ENCODE data around the gene FBXL15. TPM values are rescaled to one million over a fixed set of nuclear protein-coding genes. Genes with fewer than 3 reads are reported as not detected.

Gene FBXL15
- total RNA-seq, 1 donor from 2014 or later: 27.7 TPM

DNA sequence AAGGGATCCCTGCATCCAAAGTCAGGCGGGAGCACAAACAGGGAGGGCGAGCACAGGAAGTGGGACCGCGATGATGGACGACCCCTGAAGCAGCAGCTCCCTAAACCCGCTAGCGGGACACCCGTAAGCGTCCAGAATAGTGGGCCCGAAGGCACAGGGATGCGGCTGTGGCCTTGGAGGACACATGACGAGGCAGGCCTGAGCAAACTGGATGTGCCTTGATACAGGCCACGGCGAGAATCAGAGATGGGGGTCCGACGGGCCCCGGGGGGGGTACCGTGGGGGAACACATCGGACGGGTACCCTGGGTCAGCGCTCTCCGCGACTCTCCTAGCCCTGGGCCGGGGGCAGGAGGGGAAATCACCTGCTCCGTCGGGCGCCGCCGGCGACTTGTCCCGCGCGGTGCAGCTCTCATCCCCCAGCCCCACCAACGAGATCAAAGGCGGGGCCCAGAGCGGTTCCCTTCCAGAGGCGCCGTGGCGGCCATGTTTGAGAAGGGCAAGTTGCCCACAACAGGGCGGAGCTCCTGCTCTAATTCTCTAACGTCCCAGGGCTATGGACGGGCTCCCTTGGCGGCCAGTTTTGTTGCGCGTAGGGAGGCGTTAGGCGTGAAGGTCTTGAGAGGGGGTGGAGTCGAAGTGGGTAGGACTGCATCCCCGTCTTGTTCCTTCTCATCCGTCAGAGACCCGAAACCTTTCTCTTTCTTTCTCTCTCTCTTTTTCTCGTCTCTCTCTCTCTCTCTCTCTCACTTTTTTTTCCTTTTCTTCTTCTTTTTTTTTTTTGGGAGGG is 11.7 kb downstream of the FBXL15 start, which contains the start of gene CUEDC2:
Gene CUEDC2 (minus strand): TSS at position 413 of the 789 bp plus-strand sequence. CDS start 7,386 bp downstream, outside the sequence.
- Histone ChIP-seq H3K27me3 (no peaks in the 10 kb centered on the region), H3K27ac (peak within 1 kb of the TSS; percentile 70), H3K4me3 (peak within 1 kb of the TSS; percentile 72 to 85), H3K9me3 (no peaks in the 10 kb centered on the region), H3K36me3 (no peaks in the 10 kb centered on the region), H3K4me1 (peaks cover 10% of the 10 kb centered on the region)
- peak; percentile 80 to 98 for TF ChIP-seq POLR2AphosphoS5 (IDR thresholded peaks at IDR 0.05; ENCODE audit: insufficient read depth in 1 of 2, low read depth in 1 of 2)
- TF ChIP-seq, protein P1, sequence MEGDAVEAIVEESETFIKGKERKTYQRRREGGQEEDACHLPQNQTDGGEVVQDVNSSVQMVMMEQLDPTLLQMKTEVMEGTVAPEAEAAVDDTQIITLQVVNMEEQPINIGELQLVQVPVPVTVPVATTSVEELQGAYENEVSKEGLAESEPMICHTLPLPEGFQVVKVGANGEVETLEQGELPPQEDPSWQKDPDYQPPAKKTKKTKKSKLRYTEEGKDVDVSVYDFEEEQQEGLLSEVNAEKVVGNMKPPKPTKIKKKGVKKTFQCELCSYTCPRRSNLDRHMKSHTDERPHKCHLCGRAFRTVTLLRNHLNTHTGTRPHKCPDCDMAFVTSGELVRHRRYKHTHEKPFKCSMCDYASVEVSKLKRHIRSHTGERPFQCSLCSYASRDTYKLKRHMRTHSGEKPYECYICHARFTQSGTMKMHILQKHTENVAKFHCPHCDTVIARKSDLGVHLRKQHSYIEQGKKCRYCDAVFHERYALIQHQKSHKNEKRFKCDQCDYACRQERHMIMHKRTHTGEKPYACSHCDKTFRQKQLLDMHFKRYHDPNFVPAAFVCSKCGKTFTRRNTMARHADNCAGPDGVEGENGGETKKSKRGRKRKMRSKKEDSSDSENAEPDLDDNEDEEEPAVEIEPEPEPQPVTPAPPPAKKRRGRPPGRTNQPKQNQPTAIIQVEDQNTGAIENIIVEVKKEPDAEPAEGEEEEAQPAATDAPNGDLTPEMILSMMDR (IDR thresholded peaks at IDR 0.05): no peak
- intact Hi-C loops (cut with DNase I): no loop called here
- peak in 1 of 2 donors; percentile 94 for DNase-seq (ENCODE audit: extremely low spot score in 2 of 2)

DNA sequence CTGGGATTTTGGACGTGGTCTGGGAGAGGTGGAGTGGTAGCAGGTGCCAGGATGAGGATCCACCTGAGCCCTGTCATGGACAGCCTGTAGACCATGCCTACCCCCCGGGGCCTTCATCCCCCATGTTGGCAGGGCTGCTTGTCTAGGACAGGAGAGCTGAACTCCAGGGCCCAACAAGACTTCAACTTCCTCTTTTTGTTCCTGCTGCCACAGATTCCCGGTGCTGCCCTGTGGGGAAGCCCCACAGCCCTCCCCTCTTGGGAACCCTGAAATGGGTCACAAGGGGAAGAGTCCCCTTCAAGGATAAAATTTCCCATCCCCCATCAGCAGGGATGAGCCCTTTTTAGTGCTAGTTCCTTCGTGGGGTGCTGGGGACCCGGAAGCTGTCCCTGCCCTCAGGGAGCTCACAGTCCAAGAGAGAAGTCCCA is 13.0 kb downstream of the FBXL15 start:
- Histone ChIP-seq H3K27me3 (no peaks in the 10 kb centered on the region), H3K9me3 (no peaks in the 10 kb centered on the region), H3K4me1 (peaks cover 10% of the 10 kb centered on the region), H3K36me3 (no peaks in the 10 kb centered on the region), H3K27ac (no peak overlapping the region), H3K4me3 (no peak overlapping the region)
- DNase-seq (ENCODE audit: extremely low spot score in 2 of 2): no peak
- TF ChIP-seq POLR2AphosphoS5 (IDR thresholded peaks at IDR 0.05; ENCODE audit: insufficient read depth in 1 of 2, low read depth in 1 of 2): no peak
- TF ChIP-seq, protein P1 (IDR thresholded peaks at IDR 0.05): no peak
- intact Hi-C loops (cut with DNase I): no loop called here

DNA sequence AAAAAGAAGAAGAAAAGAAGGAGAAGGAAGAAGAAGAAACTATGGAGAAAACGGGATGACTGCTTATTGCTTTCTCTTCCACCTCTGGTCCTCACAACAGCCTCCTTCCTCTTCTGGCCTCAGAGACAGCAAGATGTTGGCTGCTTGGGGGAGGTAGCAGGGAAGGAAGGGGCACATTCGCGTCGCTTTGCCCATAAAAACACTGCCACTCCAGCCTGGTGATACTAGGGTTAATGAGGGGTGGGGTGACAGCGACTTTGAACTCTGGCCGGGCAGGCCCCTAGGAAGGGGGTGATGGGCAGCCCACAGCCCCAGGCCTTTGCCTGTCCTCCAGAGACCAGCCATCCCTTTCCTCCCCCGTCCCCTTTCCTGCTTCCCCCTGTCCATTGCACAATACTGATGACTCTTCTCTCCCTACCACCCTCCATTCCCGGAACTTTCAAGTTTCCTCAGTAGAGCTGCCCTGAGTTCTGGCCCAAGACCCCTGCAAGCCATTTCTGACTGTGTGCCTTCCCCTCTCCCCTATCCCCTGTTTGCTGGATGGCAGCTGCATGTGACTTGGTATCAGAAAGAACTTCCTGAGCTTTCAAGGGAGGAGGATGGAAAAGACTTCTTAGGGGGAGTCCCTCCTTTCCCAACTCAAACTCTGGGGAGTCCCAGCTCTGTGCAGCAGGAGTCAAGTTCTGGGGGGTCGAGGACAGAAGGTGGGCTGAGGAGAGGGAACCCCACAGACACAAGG is 13.9 kb downstream of the FBXL15 start:
- Histone ChIP-seq H3K27me3 (no peaks in the 10 kb centered on the region), H3K27ac (no peak overlapping the region), H3K4me1 (peaks cover 10% of the 10 kb centered on the region), H3K9me3 (no peaks in the 10 kb centered on the region), H3K36me3 (no peaks in the 10 kb centered on the region), H3K4me3 (no peak overlapping the region)
- intact Hi-C loops (cut with DNase I): no loop called here
- TF ChIP-seq, protein P1 (IDR thresholded peaks at IDR 0.05): no peak
- TF ChIP-seq POLR2AphosphoS5 (IDR thresholded peaks at IDR 0.05; ENCODE audit: insufficient read depth in 1 of 2, low read depth in 1 of 2) (peak in 1 of 2 donors; percentile 12), POLR2A (IDR thresholded peaks at IDR 0.05) (no peak)
- DNase-seq (ENCODE audit: extremely low spot score in 2 of 2): no peak

DNA sequence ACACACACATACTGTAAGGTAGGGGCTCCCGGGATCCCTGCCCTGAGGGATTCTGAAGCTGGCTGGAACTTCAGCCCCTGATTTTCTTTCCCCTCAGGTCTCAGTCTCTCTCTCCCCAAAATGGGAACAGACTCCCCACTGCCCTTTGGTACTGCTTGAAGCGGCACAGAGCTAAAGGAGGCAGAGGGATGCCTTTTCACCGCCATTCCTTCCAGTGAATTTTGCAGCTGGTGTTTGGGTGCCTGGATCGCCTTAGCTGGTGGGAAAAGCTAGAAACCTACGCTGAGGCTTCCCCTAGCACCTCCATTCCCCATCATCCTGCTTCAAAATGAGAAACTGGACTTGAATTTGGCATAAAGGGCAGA is 14.5 kb downstream of the FBXL15 start:
- Histone ChIP-seq H3K4me3 (no peak overlapping the region), H3K9me3 (no peaks in the 10 kb centered on the region), H3K36me3 (no peaks in the 10 kb centered on the region), H3K4me1 (peaks cover 10% of the 10 kb centered on the region), H3K27me3 (no peaks in the 10 kb centered on the region), H3K27ac (no peak overlapping the region)
- DNase-seq (ENCODE audit: extremely low spot score in 2 of 2): no peak
- intact Hi-C loops (cut with DNase I): no loop called here
- TF ChIP-seq POLR2AphosphoS5 (IDR thresholded peaks at IDR 0.05; ENCODE audit: insufficient read depth in 1 of 2, low read depth in 1 of 2) (no peak), POLR2A (IDR thresholded peaks at IDR 0.05) (no peak)
- TF ChIP-seq, protein P1 (IDR thresholded peaks at IDR 0.05): no peak
